ENCODE data around the gene CELSR2.

Gene CELSR2

DNA sequence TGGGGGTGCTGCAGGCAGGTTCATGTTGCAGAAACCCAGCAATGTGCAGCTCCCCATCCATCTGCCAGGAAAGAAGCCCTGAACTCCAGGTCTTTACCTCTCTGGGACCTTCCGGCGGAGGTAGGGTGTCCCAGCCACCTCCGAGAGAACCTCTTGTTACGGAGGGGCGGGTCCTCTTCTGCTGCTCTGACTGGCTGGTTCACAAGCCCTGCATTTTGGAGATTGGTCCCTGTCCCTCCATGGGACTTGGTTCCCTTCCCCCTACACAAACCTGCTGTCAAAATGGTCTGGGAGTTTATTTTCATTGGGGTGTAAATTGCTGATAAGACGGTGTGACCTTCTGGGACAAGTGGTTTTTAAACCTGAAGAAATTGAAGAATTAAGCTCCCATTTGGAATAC lies 8.0 kb upstream of the CELSR2 start:
- Mint-ChIP-seq H3K27me3 (peaks cover 14% of the 10 kb centered on the region), H3K4me1 (peaks cover 19% of the 10 kb centered on the region), H3K4me3 (no peak overlapping the region), H3K36me3 (peaks cover 5% of the 10 kb centered on the region), H3K9me3 (no peaks in the 10 kb centered on the region), H3K27ac (no peak overlapping the region)
- no peak for DNase-seq (ENCODE audit: low spot score in 2 of 2)
- no peak for ATAC-seq (ENCODE audit: low read depth)

DNA sequence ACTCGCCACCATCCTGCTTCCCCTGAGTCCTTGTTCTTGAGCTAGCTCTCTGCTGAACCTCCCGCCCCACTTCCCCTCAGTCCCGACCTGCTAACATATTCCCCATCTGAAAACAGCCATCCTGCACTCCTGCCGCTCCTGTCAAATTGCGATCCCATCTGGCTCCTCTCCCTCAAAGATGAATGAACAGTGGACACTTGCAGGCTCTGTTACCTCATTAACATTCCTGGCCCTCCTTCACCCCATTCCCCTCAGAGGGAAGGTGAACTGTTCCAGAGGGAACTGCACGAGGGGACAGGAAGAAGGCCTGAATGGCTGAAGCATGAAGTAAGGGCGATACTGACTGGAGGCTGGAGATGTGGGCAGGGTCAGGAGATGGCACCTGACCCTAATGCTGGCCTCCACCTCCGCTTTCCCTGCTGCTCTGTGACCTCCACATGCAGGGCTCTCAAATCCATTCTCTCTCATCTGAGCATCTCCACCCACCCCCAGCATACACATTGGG lies 7.4 kb upstream of the CELSR2 start:
- no peak for ATAC-seq (ENCODE audit: low read depth)
- H3K4me1 Mint-ChIP-seq, result peaks cover 19% of the 10 kb centered on the region
- peaks cover 5% of the 10 kb centered on the region for H3K36me3 Mint-ChIP-seq
- H3K9me3 Mint-ChIP-seq, result no peaks in the 10 kb centered on the region
- no peak overlapping the region for H3K27ac Mint-ChIP-seq
- peaks cover 18% of the 10 kb centered on the region for H3K27me3 Mint-ChIP-seq
- H3K4me3 Mint-ChIP-seq, result no peak overlapping the region
- DNase-seq (ENCODE audit: low spot score in 2 of 2), result no peak

DNA sequence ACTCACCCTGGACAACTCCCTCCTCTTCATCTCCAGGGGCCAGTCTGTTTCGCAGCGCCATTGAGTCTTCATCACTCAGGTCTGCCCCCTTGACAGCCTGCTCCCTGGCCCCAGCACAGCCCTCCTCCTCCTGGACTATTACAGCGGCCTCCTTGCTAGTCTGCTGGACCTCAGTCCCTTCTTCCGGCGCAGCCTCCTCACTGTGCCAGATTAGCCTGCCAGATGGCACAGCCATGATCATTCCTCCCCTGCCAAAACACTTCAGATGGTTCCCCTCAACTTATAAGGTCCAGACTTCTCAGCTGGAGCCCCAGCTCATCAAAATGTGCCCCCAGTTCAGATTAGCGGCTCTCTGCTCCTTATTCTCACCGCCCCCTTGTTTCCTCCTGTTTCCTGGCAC lies 7.0 kb upstream of the CELSR2 start:
- Mint-ChIP-seq H3K4me3 (no peak overlapping the region), H3K27me3 (peaks cover 18% of the 10 kb centered on the region), H3K27ac (no peak overlapping the region), H3K4me1 (peaks cover 19% of the 10 kb centered on the region), H3K36me3 (peaks cover 5% of the 10 kb centered on the region), H3K9me3 (no peaks in the 10 kb centered on the region)
- DNase-seq (ENCODE audit: low spot score in 2 of 2) (no peak), ATAC-seq (ENCODE audit: low read depth) (no peak)

DNA sequence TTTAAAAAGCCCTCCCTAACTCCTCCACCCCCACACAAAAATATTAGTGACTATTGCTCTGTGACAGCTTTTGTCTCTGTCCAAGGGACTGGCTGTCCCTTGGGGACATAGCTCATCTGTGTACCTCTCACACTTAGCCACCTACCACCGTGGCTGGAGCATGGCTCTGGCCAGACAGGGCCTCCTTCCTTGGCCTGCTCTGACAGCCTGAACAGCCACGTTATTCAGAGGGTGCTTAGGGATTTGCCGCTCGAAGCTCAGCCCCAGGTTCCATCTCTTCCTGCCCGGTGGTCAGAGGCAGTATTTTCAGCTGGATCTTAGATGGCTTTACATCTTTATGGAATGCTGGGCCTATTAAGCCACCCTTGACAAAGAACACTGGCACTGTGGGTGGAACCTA lies 6.1 kb upstream of the CELSR2 start:
- H3K4me1 Mint-ChIP-seq, result peaks cover 19% of the 10 kb centered on the region
- DNase-seq (ENCODE audit: low spot score in 2 of 2) (no peak), ATAC-seq (ENCODE audit: low read depth) (no peak)
- H3K27me3 Mint-ChIP-seq, result peaks cover 20% of the 10 kb centered on the region
- H3K9me3 Mint-ChIP-seq, result no peaks in the 10 kb centered on the region
- H3K4me3 Mint-ChIP-seq, result no peak overlapping the region
- peaks cover 2% of the 10 kb centered on the region for H3K36me3 Mint-ChIP-seq
- no peak overlapping the region for H3K27ac Mint-ChIP-seq

DNA sequence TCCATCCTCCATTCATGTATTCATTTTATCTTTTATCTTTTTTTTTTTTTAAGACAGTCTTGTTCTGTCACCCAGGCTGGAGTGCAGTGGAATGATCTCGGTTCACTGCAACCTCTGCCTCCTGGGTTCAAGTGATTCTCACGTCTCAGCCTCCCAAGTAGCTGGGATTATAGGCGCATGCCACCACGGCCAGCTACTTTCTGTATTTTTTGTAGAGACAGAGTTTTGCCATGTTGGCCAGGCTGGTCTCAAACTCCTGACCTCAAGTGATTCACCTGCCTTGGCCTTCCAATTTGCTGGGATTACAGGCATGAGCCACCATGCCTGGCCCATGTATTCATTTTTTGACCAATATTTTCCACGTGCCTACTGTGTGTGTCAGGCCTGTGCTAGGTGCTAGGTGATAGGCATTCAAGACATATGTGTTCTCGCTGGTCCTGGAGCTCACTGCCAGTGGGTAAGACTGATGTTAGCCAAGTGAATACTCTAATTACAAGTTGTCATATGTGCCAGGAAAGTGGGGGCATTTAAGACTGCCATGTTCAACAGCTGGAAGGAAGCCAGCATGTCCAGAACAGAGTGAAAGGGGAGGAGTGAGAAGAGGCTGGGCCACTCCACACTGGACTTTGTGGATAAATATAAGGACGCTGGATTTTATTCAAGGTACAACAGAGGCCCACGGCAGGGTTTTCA lies 5.3 kb upstream of the CELSR2 start:
- H3K36me3 Mint-ChIP-seq, result no peaks in the 10 kb centered on the region
- H3K4me3 Mint-ChIP-seq, result no peak overlapping the region
- H3K27ac Mint-ChIP-seq, result no peak overlapping the region
- ATAC-seq (ENCODE audit: low read depth), result no peak
- peaks cover 21% of the 10 kb centered on the region for H3K4me1 Mint-ChIP-seq
- peaks cover 20% of the 10 kb centered on the region for H3K27me3 Mint-ChIP-seq
- H3K9me3 Mint-ChIP-seq, result no peaks in the 10 kb centered on the region
- no peak for DNase-seq (ENCODE audit: low spot score in 2 of 2)

DNA sequence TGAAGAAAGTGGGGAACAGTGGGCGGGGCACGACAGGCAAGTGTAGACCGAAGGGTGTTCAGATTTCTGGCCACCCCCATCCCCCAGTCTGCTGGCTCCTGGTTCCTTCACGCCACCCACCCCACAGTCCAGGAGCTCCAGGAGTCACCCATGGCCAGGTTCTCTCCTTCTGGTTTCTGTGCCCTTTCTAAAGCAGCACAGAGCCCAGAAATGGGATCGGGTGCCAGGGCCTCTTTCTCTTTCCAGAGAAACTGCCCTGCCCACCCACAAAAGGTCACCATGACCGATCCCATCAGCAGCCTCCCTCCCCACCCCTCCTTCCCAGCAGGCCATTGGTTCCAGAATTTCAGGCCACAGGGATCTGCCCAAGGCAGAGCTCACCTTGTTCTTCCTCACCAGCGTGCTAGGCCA lies 3.2 kb upstream of the CELSR2 start:
- peak in 1 of 2 donors; percentile 10 for DNase-seq (ENCODE audit: low spot score in 2 of 2)
- Mint-ChIP-seq H3K27ac (no peak overlapping the region), H3K4me3 (no peak overlapping the region), H3K27me3 (peaks cover 24% of the 10 kb centered on the region), H3K9me3 (no peaks in the 10 kb centered on the region), H3K4me1 (peaks cover 19% of the 10 kb centered on the region), H3K36me3 (no peaks in the 10 kb centered on the region)
- ATAC-seq (ENCODE audit: low read depth), result no peak

DNA sequence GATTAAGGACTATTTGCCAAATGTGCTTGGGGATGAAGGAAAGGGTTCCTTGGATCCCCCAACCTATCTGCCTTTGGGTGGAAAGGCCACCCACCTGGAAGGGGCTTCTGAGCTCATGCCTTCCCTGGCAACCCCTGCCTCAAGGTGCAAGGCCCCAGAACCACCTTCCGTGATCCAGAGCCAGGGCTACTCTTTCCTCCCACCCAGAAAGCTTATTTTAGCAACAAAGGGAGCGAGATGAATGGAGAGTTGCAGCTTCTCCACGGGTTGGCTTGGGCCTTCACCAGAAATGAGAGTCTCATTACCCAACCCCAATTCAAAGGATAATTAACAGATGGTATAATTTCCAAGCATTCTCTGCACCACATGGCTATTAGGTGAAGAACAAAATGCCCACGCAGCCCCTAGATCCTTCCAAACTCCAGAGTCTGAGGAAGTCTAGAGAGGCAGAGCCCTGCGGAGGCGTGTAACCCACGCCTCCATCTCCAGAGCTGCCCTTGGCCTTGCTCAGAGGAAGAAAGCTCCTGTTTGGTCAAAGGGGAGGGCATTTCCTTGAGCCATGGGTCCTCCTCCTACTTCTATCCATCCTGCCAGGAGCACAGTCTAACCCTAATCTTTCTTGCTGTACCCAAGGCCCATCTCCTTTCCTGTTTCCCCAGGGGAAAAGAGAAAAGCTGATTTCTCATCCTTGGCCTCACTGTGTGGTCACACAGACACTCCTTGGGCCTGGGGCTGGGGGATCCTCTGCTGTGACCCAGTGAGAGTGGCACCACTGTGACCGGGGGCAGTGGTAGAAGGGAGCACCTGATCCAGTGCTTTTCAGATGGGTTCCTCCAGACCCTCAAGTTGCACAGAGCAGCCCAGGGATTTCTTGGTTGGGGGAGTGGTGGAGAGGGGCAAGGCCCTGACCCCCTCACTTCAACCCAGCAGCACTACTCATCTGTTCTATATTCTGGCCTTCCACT lies 1.7 kb upstream of the CELSR2 start:
- H3K9me3 Mint-ChIP-seq, result no peaks in the 10 kb centered on the region
- no peak for ATAC-seq (ENCODE audit: low read depth)
- H3K27ac Mint-ChIP-seq, result no peak overlapping the region
- peak in 1 of 2 donors; percentile 10 for DNase-seq (ENCODE audit: low spot score in 2 of 2)
- H3K27me3 Mint-ChIP-seq, result peaks cover 24% of the 10 kb centered on the region
- H3K36me3 Mint-ChIP-seq, result no peaks in the 10 kb centered on the region
- H3K4me1 Mint-ChIP-seq, result peaks cover 7% of the 10 kb centered on the region
- no peak overlapping the region for H3K4me3 Mint-ChIP-seq

DNA sequence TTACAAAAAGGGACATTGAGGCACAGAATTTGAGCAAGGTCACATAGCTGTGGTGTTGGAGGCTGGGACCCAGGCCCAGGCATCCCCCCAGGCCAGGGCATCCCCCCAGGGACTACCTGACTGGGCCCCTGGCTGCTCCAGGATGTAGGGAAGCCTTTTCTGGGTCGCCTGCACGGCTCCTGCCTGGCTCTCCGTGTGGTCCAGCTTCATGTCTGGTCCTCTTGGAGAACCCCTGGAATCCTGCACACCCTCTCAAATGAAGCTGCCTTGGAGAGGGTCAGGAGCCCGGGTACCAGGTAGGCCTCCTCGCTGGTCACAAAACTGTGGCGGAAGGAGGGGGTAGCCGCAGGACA lies 919 bp upstream of the CELSR2 start:
- DNase-seq (ENCODE audit: low spot score in 2 of 2) (peak in 1 of 2 donors; percentile 12), ATAC-seq (ENCODE audit: low read depth) (no peak)
- Mint-ChIP-seq H3K27ac (no peak overlapping the region), H3K4me3 (no peak overlapping the region), H3K9me3 (no peaks in the 10 kb centered on the region), H3K36me3 (no peaks in the 10 kb centered on the region), H3K4me1 (peaks cover 12% of the 10 kb centered on the region), H3K27me3 (peaks cover 23% of the 10 kb centered on the region)

DNA sequence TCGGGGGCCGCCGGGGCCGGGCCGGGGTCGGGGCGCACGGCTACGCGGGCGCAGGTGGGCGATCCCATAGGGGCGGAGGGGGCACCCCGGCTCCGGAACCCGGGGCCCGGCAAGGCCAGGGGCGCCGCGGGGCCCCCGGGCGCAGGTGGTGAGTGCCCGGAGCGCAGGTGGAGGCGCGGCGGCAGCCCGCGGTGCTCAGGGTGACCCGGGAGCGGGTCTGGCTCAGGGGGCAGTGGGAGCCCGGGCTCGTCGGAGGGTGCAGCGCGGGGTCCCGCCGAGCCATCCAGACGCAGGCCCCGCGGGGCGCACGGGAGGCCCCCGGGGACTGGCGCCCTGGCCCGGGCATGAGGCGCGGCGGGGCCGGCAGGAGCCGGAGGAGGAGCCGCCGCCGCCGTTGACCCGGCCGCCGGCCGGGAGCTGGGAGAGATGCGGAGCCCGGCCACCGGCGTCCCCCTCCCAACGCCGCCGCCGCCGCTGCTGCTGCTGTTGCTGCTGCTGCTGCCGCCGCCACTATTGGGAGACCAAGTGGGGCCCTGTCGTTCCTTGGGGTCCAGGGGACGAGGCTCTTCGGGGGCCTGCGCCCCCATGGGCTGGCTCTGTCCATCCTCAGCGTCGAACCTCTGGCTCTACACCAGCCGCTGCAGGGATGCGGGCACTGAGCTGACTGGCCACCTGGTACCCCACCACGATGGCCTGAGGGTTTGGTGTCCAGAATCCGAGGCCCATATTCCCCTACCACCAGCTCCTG lies 489 bp downstream of the CELSR2 start:
- peak overlapping the region; percentile 63 for H3K4me3 Mint-ChIP-seq
- DNase-seq (ENCODE audit: low spot score in 2 of 2) (no peak), ATAC-seq (ENCODE audit: low read depth) (peak; percentile 24)
- no peaks in the 10 kb centered on the region for H3K9me3 Mint-ChIP-seq
- H3K27me3 Mint-ChIP-seq, result peaks cover 18% of the 10 kb centered on the region
- no peak overlapping the region for H3K27ac Mint-ChIP-seq
- peaks cover 14% of the 10 kb centered on the region for H3K4me1 Mint-ChIP-seq
- no peaks in the 10 kb centered on the region for H3K36me3 Mint-ChIP-seq

DNA sequence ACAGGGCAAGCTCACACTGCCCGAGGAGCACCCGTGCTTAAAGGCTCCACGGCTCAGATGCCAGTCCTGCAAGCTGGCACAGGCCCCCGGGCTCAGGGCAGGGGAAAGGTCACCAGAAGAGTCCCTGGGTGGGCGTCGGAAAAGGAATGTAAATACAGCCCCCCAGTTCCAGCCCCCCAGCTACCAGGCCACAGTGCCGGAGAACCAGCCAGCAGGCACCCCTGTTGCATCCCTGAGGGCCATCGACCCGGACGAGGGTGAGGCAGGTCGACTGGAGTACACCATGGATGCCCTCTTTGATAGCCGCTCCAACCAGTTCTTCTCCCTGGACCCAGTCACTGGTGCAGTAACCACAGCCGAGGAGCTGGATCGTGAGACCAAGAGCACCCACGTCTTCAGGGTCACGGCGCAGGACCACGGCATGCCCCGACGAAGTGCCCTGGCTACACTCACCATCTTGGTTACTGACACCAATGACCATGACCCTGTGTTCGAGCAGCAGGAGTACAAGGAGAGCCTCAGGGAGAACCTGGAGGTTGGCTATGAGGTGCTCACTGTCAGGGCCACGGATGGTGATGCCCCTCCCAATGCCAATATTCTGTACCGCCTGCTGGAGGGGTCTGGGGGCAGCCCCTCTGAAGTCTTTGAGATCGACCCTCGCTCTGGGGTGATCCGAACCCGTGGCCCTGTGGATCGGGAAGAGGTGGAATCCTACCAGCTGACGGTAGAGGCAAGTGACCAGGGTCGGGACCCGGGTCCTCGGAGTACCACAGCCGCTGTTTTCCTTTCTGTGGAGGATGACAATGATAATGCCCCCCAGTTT lies 1.3 kb downstream of the CELSR2 start:
- Mint-ChIP-seq H3K4me1 (peaks cover 17% of the 10 kb centered on the region), H3K36me3 (no peaks in the 10 kb centered on the region), H3K9me3 (no peaks in the 10 kb centered on the region), H3K27ac (no peak overlapping the region), H3K4me3 (peak overlapping the region; percentile 66), H3K27me3 (peaks cover 22% of the 10 kb centered on the region)
- ATAC-seq (ENCODE audit: low read depth) (no peak), DNase-seq (ENCODE audit: low spot score in 2 of 2) (no peak)

DNA sequence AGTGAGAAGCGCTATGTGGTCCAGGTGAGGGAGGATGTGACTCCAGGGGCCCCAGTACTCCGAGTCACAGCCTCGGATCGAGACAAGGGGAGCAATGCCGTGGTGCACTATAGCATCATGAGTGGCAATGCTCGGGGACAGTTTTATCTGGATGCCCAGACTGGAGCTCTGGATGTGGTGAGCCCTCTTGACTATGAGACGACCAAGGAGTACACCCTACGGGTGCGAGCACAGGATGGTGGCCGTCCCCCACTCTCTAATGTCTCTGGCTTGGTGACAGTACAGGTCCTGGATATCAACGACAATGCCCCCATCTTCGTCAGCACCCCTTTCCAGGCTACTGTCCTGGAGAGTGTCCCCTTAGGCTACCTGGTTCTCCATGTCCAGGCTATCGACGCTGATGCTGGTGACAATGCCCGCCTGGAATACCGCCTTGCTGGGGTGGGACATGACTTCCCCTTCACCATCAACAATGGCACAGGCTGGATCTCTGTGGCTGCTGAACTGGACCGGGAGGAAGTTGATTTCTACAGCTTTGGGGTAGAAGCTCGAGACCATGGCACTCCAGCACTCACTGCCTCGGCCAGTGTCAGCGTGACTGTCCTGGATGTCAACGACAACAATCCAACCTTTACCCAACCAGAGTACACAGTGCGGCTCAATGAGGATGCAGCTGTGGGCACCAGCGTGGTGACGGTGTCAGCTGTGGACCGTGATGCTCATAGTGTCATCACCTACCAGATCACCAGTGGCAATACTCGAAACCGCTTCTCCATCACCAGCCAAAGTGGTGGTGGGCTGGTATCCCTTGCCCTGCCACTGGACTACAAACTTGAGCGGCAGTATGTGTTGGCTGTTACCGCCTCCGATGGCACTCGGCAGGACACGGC lies 2.2 kb downstream of the CELSR2 start:
- DNase-seq (ENCODE audit: low spot score in 2 of 2) (no peak), ATAC-seq (ENCODE audit: low read depth) (no peak)
- no peak overlapping the region for H3K4me3 Mint-ChIP-seq
- no peaks in the 10 kb centered on the region for H3K9me3 Mint-ChIP-seq
- H3K27me3 Mint-ChIP-seq, result peaks cover 25% of the 10 kb centered on the region
- H3K36me3 Mint-ChIP-seq, result no peaks in the 10 kb centered on the region
- H3K4me1 Mint-ChIP-seq, result peaks cover 17% of the 10 kb centered on the region
- no peak overlapping the region for H3K27ac Mint-ChIP-seq

DNA sequence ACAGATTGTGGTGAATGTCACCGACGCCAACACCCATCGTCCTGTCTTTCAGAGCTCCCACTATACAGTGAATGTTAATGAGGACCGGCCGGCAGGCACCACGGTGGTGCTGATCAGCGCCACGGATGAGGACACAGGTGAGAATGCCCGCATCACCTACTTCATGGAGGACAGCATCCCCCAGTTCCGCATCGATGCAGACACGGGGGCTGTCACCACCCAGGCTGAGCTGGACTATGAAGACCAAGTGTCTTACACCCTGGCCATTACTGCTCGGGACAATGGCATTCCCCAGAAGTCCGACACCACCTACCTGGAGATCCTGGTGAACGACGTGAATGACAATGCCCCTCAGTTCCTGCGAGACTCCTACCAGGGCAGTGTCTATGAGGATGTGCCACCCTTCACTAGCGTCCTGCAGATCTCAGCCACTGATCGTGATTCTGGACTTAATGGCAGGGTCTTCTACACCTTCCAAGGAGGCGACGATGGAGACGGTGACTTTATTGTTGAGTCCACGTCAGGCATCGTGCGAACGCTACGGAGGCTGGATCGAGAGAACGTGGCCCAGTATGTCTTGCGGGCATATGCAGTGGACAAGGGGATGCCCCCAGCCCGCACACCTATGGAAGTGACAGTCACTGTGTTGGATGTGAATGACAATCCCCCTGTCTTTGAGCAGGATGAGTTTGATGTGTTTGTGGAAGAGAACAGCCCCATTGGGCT lies 3.0 kb downstream of the CELSR2 start:
- peaks cover 21% of the 10 kb centered on the region for H3K27me3 Mint-ChIP-seq
- H3K4me3 Mint-ChIP-seq, result no peak overlapping the region
- H3K36me3 Mint-ChIP-seq, result no peaks in the 10 kb centered on the region
- DNase-seq (ENCODE audit: low spot score in 2 of 2) (no peak), ATAC-seq (ENCODE audit: low read depth) (no peak)
- no peak overlapping the region for H3K27ac Mint-ChIP-seq
- H3K4me1 Mint-ChIP-seq, result peaks cover 17% of the 10 kb centered on the region
- H3K9me3 Mint-ChIP-seq, result no peaks in the 10 kb centered on the region
